BLaER1 treated with 17β-estradiol and CSF1 and Interleukin-3, amounts not matched to agents 10 nM and 100 nM (cell line): ENCODE measurements around the gene KRT12.

Experiments used
- H3K27ac ChIP-seq, 11 experiments: shearing (Covaris generic); formaldehyde crosslinking; 2 replicates each; pipeline ENCODE4 v1.8.1; 2022
- H3K27me3 ChIP-seq, 11 experiments: shearing (Covaris generic); formaldehyde crosslinking; 2 replicates each; pipeline ENCODE4 v1.8.1; 2022
- H3K36me3 ChIP-seq, 11 experiments: shearing (Covaris generic); formaldehyde crosslinking; 2 replicates each; pipeline ENCODE4 v1.8.1; 2022
- H3K4me1 ChIP-seq, 10 experiments: shearing (Covaris generic); formaldehyde crosslinking; 2 replicates each; pipeline ENCODE4 v1.8.1; 2022
- H3K4me2 ChIP-seq, 11 experiments: shearing (Covaris generic); formaldehyde crosslinking; 2 replicates each; pipeline ENCODE4 v1.8.1; 2022
- H3K4me3 ChIP-seq, 10 experiments: shearing (Covaris generic); formaldehyde crosslinking; 2 replicates each; pipeline ENCODE4 v1.8.1; 2022
- H3K9ac ChIP-seq, 11 experiments: shearing (Covaris generic); formaldehyde crosslinking; 2 replicates each; pipeline ENCODE4 v1.8.1; 2022
- H3K9me3 ChIP-seq, 11 experiments: shearing (Covaris generic); formaldehyde crosslinking; replicated peaks in 1 of 11; 2 replicates each; pipeline ENCODE4 v1.8.1; 2022
- H4K20me1 ChIP-seq, 11 experiments: shearing (Covaris generic); formaldehyde crosslinking; 2 replicates each; pipeline ENCODE4 v1.8.1; 2022
- Cebpa-rat ChIP-seq, 11 experiments: shearing (Covaris generic); IDR thresholded peaks; 2 replicates each; pipeline ENCODE4 v1.8.1; 2022

KRT12 gene

GRCh38 chr17:40866838-40867237 is at the start of gene KRT12:
TSS of gene KRT12 (minus strand) at chr17:40867223. CDS start at chr17:40867186, 37 bp downstream.
- Histone ChIP-seq H3K27ac (no peak within 1 kb of the TSS), H3K27me3 (no peaks in the 10 kb centered on the region), H3K4me2 (no peak within 1 kb of the TSS), H3K9me3 (no peaks in the 10 kb centered on the region), H3K36me3 (no peaks in the 10 kb centered on the region), H3K4me1 (peaks cover 0 to 7% (median 0%) of the 10 kb centered on the region in 10 experiments; a peak in 2 of 20 replicates), H3K9ac (no peak within 1 kb of the TSS), H3K4me3 (no peak within 1 kb of the TSS), H4K20me1 (no peaks in the 10 kb centered on the region)
- no peak for TF ChIP-seq Cebpa-rat (IDR thresholded peaks at IDR 0.05)

- Histone ChIP-seq H3K9ac (no peak overlapping the region), H3K4me3 (no peak overlapping the region), H3K4me2 (peak overlapping the region in 6 of 11 experiments; percentile 17 to 70 (median 54); a peak in 10 of 22 replicates)
These were observed 49.3 kb upstream of the KRT12 start for GRCh38 chr17:40916366-40916765.

GRCh38 chr17:40915721-40916256 is 48.8 kb upstream of the KRT12 start:
- Histone ChIP-seq H3K4me2 (peak overlapping the region in 6 of 11 experiments; percentile 17 to 70 (median 56); a peak in 10 of 22 replicates), H3K9me3 (no peaks in the 10 kb centered on the region), H3K4me1 (peaks cover 0 to 62% (median 33%) of the 10 kb centered on the region in 10 experiments; a peak in 15 of 20 replicates), H3K9ac (no peak overlapping the region), H4K20me1 (no peaks in the 10 kb centered on the region), H3K36me3 (no peaks in the 10 kb centered on the region), H3K27ac (peak overlapping the region in 5 of 11 experiments; percentile 13 to 51 (median 46); a peak in 8 of 22 replicates), H3K27me3 (no peaks in the 10 kb centered on the region), H3K4me3 (no peak overlapping the region)
- TF ChIP-seq Cebpa-rat (IDR thresholded peaks at IDR 0.05) = no peak; a peak in 1 of 22 replicates

More at GRCh38 chr17:40916366-40916765, 49.3 kb upstream of the KRT12 start:
- H4K20me1 ChIP-seq = no peaks in the 10 kb centered on the region
- TF ChIP-seq Cebpa-rat (IDR thresholded peaks at IDR 0.05) = no peak
- no peaks in the 10 kb centered on the region for H3K27me3 ChIP-seq
- no peaks in the 10 kb centered on the region for H3K9me3 ChIP-seq
- H3K27ac ChIP-seq = peak overlapping the region in 4 of 11 experiments; percentile 36 to 51 (median 48); a peak in 7 of 22 replicates
- peaks cover 0 to 63% (median 33%) of the 10 kb centered on the region in 10 experiments; a peak in 15 of 20 replicates for H3K4me1 ChIP-seq
- no peaks in the 10 kb centered on the region for H3K36me3 ChIP-seq

GRCh38 chr17:40915199-40915661 is 48.2 kb upstream of the KRT12 start:
- peaks cover 0 to 68% (median 33%) of the 10 kb centered on the region in 10 experiments; a peak in 15 of 20 replicates for H3K4me1 ChIP-seq
- no peak overlapping the region for H3K4me3 ChIP-seq
- no peak for TF ChIP-seq Cebpa-rat (IDR thresholded peaks at IDR 0.05)
- H4K20me1 ChIP-seq = no peaks in the 10 kb centered on the region
- H3K36me3 ChIP-seq = no peaks in the 10 kb centered on the region
- H3K4me2 ChIP-seq = peak overlapping the region in 6 of 11 experiments; percentile 17 to 70 (median 54); a peak in 10 of 22 replicates
- H3K27ac ChIP-seq = peak overlapping the region in 6 of 11 experiments; percentile 3 to 51 (median 41); a peak in 8 of 22 replicates
- no peaks in the 10 kb centered on the region for H3K27me3 ChIP-seq
- H3K9me3 ChIP-seq = no peaks in the 10 kb centered on the region
- H3K9ac ChIP-seq = no peak overlapping the region

GRCh38 chr17:40914075-40914855 is 47.2 kb upstream of the KRT12 start:
- Histone ChIP-seq H4K20me1 (no peaks in the 10 kb centered on the region), H3K27me3 (no peaks in the 10 kb centered on the region), H3K4me1 (peaks cover 0 to 76% (median 33%) of the 10 kb centered on the region in 10 experiments; a peak in 15 of 20 replicates), H3K4me2 (peak overlapping the region in 4 of 11 experiments; percentile 60 to 83 (median 74); a peak in 7 of 22 replicates), H3K36me3 (no peaks in the 10 kb centered on the region), H3K9ac (no peak overlapping the region), H3K9me3 (no peaks in the 10 kb centered on the region), H3K27ac (peak overlapping the region in 3 of 11 experiments; percentile 13 to 51 (median 46); a peak in 3 of 22 replicates), H3K4me3 (no peak overlapping the region)
- no peak for TF ChIP-seq Cebpa-rat (IDR thresholded peaks at IDR 0.05)

- TF ChIP-seq Cebpa-rat (IDR thresholded peaks at IDR 0.05) = no peak
- H3K27me3 ChIP-seq = no peaks in the 10 kb centered on the region
- H3K4me3 ChIP-seq = no peak overlapping the region
- H4K20me1 ChIP-seq = no peaks in the 10 kb centered on the region
- H3K9ac ChIP-seq = no peak overlapping the region
- no peaks in the 10 kb centered on the region for H3K36me3 ChIP-seq
- peak overlapping the region in 7 of 11 experiments; percentile 2 to 63 (median 38); a peak in 10 of 22 replicates for H3K27ac ChIP-seq
- peaks cover 0 to 76% (median 33%) of the 10 kb centered on the region in 10 experiments; a peak in 15 of 20 replicates for H3K4me1 ChIP-seq
- H3K4me2 ChIP-seq = peak overlapping the region in 8 of 11 experiments; percentile 16 to 83 (median 64); a peak in 15 of 22 replicates
- no peaks in the 10 kb centered on the region for H3K9me3 ChIP-seq
These were observed 45.6 kb upstream of the KRT12 start for GRCh38 chr17:40912486-40913210.

GRCh38 chr17:40910441-40910841 is 43.4 kb upstream of the KRT12 start:
- no peaks in the 10 kb centered on the region for H3K27me3 ChIP-seq
- no peak overlapping the region for H3K27ac ChIP-seq
- no peak overlapping the region for H3K4me2 ChIP-seq
- no peaks in the 10 kb centered on the region for H3K9me3 ChIP-seq
- H3K36me3 ChIP-seq = no peaks in the 10 kb centered on the region
- TF ChIP-seq Cebpa-rat (IDR thresholded peaks at IDR 0.05) = no peak
- no peaks in the 10 kb centered on the region for H4K20me1 ChIP-seq
- peaks cover 0 to 61% (median 26%) of the 10 kb centered on the region in 10 experiments; a peak in 16 of 20 replicates for H3K4me1 ChIP-seq
- H3K9ac ChIP-seq = no peak overlapping the region
- H3K4me3 ChIP-seq = no peak overlapping the region

- no peaks in the 10 kb centered on the region for H3K27me3 ChIP-seq
- H3K9ac ChIP-seq = no peak overlapping the region
- no peak overlapping the region for H3K27ac ChIP-seq
- H3K9me3 ChIP-seq = no peaks in the 10 kb centered on the region
- no peaks in the 10 kb centered on the region for H3K36me3 ChIP-seq
- no peaks in the 10 kb centered on the region for H4K20me1 ChIP-seq
- TF ChIP-seq Cebpa-rat (IDR thresholded peaks at IDR 0.05) = no peak
- H3K4me1 ChIP-seq = peaks cover 0 to 54% (median 21%) of the 10 kb centered on the region in 10 experiments; a peak in 16 of 20 replicates
- no peak overlapping the region for H3K4me3 ChIP-seq
- H3K4me2 ChIP-seq = peak overlapping the region in 2 of 11 experiments; percentile 7 to 32; a peak in 3 of 22 replicates
These were observed 42.7 kb upstream of the KRT12 start for GRCh38 chr17:40909755-40910154.
